ENCODE measurements around the gene OSTF1.

Gene OSTF1

GRCh38 chr9:75117564-75117963 lies 29.2 kb downstream of the OSTF1 start:
- DNase-seq, result no peak

- no peak for DNase-seq
Observed at GRCh38 chr9:75120686-75121085, 32.4 kb downstream of the OSTF1 start.

DNA sequence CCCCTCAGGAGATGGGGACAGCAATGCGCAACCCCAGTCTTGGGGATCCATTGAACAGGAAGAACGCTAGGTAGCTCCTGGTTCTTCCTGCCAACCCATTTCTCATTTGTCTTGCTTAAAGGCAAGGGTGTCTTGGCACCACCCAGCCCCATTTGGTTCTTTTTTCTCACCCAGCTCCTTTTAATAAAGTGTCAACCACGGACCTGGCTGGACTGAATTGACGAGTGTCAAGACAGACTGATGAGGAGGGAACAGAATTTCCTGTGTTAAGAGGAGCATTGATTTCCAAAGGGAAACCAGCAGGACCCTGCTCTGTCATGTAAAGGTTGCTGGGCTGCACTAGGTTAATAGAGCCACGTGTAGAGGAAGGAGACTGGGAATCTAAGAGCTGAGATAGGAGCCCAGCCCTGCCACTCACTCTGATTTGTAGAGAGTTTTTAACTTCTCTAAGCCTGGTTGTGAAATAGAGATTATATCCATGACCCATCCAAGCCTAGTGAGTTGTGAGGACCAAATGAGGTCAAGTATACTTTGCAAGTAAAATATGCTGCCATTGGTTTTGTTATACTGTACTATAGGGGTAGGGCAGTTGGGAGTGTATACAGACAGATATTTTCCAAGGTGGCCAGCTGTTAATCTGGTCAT lies 33.7 kb downstream of the OSTF1 start:
- DNase-seq, result no peak

- no peak for DNase-seq
Observed at GRCh38 chr9:75123696-75124095, 35.4 kb downstream of the OSTF1 start.

- no peak for DNase-seq
Observed at GRCh38 chr9:75128535-75128934, 40.2 kb downstream of the OSTF1 start.

- no peak for DNase-seq
Observed at GRCh38 chr9:75130172-75130571, 41.9 kb downstream of the OSTF1 start.

DNA sequence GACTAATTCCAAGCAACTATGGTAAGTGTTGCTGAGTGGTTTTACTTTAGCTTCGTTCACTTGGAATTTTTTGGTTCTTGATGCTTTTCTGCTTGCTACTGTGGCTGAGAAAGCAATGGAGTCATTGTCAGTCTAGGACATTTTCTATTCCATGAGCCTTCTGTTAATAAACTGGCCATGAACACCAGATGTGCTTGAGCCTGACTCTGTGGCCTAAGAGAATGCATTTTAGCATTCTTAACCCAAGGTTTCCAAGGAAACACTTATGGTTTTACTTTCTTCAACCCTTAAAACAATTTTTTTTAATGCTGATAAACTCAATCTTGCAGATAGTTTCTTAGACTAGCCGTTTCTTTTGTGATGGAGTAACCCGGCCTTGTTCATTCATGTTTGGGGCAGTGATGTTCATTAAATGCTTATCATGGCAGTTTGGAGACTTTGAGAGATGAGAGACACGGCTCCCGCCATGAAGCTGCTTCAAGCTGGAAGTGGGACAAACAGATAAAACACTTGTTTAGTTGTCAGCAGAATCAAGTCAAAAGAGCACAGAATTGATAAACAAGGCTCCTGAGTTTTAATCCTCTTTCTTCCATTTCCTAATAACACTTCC lies 42.4 kb downstream of the OSTF1 start:
- no peak for DNase-seq

- DNase-seq, result no peak
Observed at GRCh38 chr9:75131700-75132099, 43.4 kb downstream of the OSTF1 start.

GRCh38 chr9:75132244-75132643 lies 43.9 kb downstream of the OSTF1 start:
- DNase-seq, result no peak

DNA sequence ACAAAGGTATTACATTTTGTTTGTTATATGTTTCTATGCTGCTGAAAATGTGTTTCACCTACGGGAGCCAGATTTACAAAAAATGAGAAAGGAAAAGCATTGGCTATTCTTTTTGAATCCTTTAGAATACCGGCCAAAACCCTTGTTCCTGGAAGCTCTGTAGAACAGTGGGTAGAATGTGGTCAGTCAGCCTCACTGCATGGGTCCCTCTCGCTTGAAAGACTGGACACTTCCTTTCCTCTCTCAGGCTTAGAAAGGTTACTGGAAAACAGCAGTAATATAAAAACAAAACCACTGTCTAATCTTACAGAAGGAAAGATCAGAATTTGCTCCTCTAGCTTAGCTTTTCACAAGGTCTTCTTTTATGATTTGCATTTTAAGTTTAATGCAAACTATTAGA lies 45.1 kb downstream of the OSTF1 start:
- DNase-seq, result no peak

DNA sequence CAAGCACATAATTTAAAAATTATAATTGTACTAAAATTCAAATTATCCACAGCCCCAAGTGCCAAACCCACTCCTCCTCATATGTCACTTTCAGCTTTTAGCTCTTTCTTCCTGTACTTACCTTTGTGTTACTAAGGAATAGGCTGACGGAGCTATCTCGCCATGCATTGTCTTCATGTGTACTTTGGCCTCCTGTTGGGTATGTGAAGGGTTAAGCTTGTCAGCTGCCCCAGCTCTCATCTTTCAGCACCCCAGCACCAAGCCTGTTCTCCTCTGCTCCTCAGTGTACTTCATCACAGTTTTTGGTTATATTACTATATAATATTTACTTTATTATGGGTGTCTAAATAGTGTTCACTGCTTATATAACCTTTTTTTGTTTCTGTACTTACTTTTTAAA lies 46.2 kb downstream of the OSTF1 start:
- no peak for DNase-seq

- DNase-seq, result no peak
Observed at GRCh38 chr9:75138260-75139040, 50.1 kb downstream of the OSTF1 start.

- DNase-seq, result no peak
Observed at GRCh38 chr9:75139201-75139600, 50.9 kb downstream of the OSTF1 start.

GRCh38 chr9:75140261-75140660 lies 51.9 kb downstream of the OSTF1 start:
- DNase-seq, result no peak

GRCh38 chr9:75142202-75142601 lies 53.9 kb downstream of the OSTF1 start:
- no peak for DNase-seq

DNA sequence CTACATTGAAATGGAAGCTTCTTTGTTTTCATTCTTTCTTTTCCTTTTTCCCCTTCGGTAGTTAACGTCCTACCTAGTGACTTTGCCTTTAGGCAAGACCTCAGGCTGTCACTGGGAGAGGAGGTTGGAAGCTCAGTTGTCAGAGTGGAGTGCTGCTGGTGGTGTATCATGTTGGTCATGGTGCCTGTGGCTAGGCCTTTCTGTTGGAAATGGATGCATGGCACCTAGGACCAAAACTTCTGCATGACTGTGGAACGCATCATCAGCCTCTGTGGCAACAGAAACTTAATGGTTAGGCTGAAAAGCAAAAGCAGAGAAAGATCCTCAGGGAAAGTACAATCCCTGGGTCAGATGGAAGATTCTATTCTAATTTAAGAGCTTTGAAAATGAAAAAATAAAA lies 57.9 kb downstream of the OSTF1 start:
- DNase-seq, result no peak

DNA sequence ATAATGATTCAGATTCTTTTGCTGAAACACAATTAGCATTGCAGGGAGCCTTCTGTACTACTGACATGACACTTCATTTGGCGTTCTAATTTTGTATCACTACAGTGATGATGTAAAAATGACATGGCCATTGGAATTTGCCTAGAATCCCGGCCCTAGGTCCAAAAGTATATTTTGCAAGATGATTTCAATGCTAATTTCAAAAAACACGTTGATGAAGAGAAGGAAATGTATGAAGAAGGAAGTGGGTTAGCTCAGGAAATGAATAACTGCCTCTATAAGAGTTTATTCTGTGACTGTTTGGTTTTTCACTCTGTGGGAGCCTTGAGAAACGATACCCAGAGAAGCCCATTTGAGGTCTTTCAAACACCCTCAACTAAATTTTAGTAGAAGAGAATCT lies 59.3 kb downstream of the OSTF1 start:
- no peak for DNase-seq

DNA sequence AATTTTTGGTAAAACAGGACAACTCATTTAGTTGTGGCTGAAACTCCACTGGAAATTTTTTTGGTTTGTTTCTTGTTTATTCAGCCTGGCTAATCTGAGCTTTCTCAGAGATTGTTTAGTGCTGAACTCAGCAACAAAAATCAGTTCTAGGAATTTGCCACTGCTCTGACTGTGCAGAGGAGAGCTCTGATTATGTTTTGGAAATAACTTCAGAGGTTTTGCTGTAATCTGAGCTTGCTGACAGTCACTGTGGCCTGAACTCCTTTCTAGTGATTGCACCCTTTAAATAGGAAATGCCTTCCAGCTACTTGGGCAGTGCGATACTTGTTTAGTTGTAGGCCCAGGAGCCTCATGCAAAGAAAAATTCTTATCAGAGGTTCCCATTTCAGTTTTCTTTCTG lies 60.2 kb downstream of the OSTF1 start:
- DNase-seq, result peak; percentile 4

- DNase-seq, result no peak
Observed at GRCh38 chr9:75149841-75150241, 61.5 kb downstream of the OSTF1 start.

DNA sequence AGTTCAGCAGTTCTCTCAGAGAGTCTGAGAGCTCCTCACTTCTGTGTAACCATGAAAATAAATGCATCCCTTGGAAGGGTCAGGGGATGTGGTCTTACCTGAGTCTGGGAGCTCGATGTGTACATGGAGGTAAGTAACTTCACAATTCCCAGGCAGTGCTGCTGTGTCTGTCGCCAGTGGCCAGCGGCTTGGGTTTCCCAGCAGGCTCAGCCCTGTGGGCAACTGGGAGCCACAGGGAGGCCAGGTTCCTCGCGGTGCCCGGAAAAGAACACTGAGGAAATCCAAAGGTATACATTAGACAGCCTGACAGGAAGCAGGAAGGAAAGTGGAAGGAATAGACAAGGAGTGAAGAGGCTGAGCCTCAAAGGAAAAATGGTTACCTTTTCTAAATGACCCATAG lies 62.2 kb downstream of the OSTF1 start:
- DNase-seq, result no peak

- no peak for DNase-seq
Observed at GRCh38 chr9:75152416-75152815, 64.1 kb downstream of the OSTF1 start.

DNA sequence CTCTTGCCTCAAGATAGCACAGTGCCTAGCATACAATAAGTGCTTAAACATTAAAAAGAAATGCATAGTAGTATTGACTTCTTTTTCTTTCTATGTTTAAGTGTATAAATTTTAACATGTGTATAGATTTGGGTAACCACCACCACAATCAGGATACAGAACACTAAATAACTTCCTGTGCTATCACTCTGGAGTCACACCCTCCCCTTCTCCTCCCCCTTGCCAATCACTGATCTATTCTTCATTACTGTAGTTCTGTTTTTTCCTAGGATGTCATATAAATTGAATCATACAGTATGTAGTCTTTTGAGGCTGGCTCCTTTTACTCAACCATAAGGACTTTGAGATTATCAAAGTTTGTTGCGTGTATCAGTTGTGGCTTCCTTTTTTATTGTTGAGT lies 68.5 kb downstream of the OSTF1 start:
- DNase-seq, result no peak

DNA sequence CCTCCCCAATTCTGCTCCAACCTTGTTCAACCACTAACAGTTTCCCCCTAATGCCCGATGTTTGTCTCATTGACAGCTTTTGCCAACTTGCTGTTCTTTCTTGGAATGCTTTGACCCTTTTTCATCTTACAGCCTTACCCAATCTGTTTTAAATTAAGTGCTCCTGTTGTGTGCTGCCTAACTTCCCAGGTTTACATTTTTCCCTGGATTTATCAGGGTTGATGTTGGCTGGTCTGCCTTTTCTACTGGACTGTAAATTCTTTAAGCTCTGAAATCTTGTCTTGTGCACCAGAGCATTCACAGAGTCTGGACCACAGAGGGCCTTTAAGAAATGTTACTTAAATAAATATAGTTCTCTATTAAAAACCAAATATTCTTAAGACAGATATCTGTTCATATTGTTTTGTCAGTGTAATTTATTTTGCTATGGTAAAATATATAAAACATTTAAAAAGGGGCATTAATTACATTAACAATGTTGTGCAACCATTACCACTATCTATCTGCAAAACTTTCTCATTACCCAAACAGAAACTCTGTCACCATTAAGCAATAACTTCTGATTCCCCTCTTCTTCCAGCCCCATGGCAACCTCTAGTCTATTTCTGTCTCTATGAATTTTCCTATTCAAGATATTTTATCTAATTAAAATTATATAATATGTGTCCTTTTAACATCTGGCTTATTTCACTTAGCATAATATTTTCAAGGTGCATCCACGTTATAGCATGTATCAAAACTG lies 73.0 kb downstream of the OSTF1 start:
- DNase-seq, result no peak
